H9 (cell line): Measurements from ENCODE around the gene ULK1. TPM values are rescaled to one million over a fixed set of nuclear protein-coding genes. Genes with fewer than 3 reads are reported as not detected.

ENCODE experiments used
- DNase-seq: peaks from one replicate; pipeline ENCODE4 v3.0.0-alpha.2; 2017
- H2AFZ ChIP-seq: one replicate; pipeline ENCODE4 v1.6.1; 2013; ENCODE audit warnings: mild to moderate bottlenecking, low read length, control low read depth, moderate library complexity
- H2AK5ac ChIP-seq: 2 replicates; pipeline ENCODE4 v1.6.1; 2013; ENCODE audit warnings: low read length, control low read depth, mixed read lengths; ENCODE audit not compliant: insufficient read length
- H2BK120ac ChIP-seq: one replicate; pipeline ENCODE4 v1.6.1; 2013; ENCODE audit warnings: low read depth, mild to moderate bottlenecking, low read length, control low read depth, inconsistent platforms; ENCODE audit not compliant: poor library complexity, severe bottlenecking
- H2BK12ac ChIP-seq: 2 replicates; pipeline ENCODE4 v1.6.1; 2013; ENCODE audit warnings: low read length, control low read depth, mixed read lengths, low read depth; ENCODE audit not compliant: insufficient read length
- H2BK15ac ChIP-seq: 2 replicates; pipeline ENCODE4 v1.6.1; 2013; ENCODE audit warnings: low read depth, low read length, control low read depth
- H2BK20ac ChIP-seq: one replicate; pipeline ENCODE4 v1.6.1; 2013; ENCODE audit warnings: low read depth, mild to moderate bottlenecking, low read length, control low read depth, inconsistent platforms; ENCODE audit not compliant: poor library complexity, severe bottlenecking
- H2BK5ac ChIP-seq: 2 replicates; pipeline ENCODE4 v1.6.1; 2013; ENCODE audit warnings: low read length, control low read depth, mixed read lengths; ENCODE audit not compliant: insufficient read length
- H3K14ac ChIP-seq: 2 replicates; pipeline ENCODE4 v1.6.1; 2013; ENCODE audit warnings: low read length, control low read depth; ENCODE audit not compliant: insufficient read depth
- H3K18ac ChIP-seq: 2 replicates; pipeline ENCODE4 v1.6.1; 2013; ENCODE audit warnings: low read depth, mild to moderate bottlenecking, mixed read lengths, low read length, control low read depth; ENCODE audit not compliant: insufficient read length
- H3K23ac ChIP-seq: 2 replicates; pipeline ENCODE4 v1.6.1; 2013; ENCODE audit warnings: low read length, control low read depth, mixed read lengths, low read depth; ENCODE audit not compliant: insufficient read length
- H3K23me2 ChIP-seq: 2 replicates; pipeline ENCODE4 v1.6.1; 2013; ENCODE audit warnings: low read depth, mild to moderate bottlenecking, mixed read lengths, low read length, control low read depth; ENCODE audit not compliant: insufficient read length, poor library complexity, severe bottlenecking
- H3K27ac ChIP-seq: 2 replicates; pipeline ENCODE4 v1.5.1; 2013; ENCODE audit warnings: low read length, control low read depth, mixed read lengths, low read depth; ENCODE audit not compliant: insufficient read length
- H3K27me3 ChIP-seq: 2 replicates; pipeline ENCODE4 v1.6.1; 2013; ENCODE audit warnings: low read length, control low read depth, inconsistent platforms; ENCODE audit not compliant: insufficient read depth
- H3K4ac ChIP-seq: 2 replicates; pipeline ENCODE4 v1.6.1; 2013; ENCODE audit warnings: low read depth, mild to moderate bottlenecking, control low read depth, inconsistent platforms, low read length, moderate library complexity
- H3K4me1 ChIP-seq: 2 replicates; pipeline ENCODE4 v1.6.1; 2013; ENCODE audit warnings: low read length, control low read depth, inconsistent platforms; ENCODE audit not compliant: insufficient read depth
- H3K4me2 ChIP-seq: 2 replicates; pipeline ENCODE4 v1.6.1; 2013; ENCODE audit warnings: low read length, control low read depth, mixed read lengths; ENCODE audit not compliant: insufficient read length, insufficient read depth
- H3K56ac ChIP-seq: 2 replicates; pipeline ENCODE4 v1.6.1; 2013; ENCODE audit warnings: low read depth, mild to moderate bottlenecking, mixed read lengths, low read length, control low read depth; ENCODE audit not compliant: insufficient read length
- H3K79me1 ChIP-seq: 2 replicates; pipeline ENCODE4 v1.6.1; 2013; ENCODE audit warnings: low read depth, mild to moderate bottlenecking, moderate library complexity, low read length, control low read depth, inconsistent platforms; ENCODE audit not compliant: insufficient read depth, poor library complexity, severe bottlenecking
- H3K79me2 ChIP-seq: 2 replicates; pipeline ENCODE4 v1.6.1; 2013; ENCODE audit warnings: low read length, control low read depth, inconsistent platforms; ENCODE audit not compliant: insufficient read depth
- H3K9ac ChIP-seq: 2 replicates; pipeline ENCODE4 v1.6.1; 2013; ENCODE audit warnings: low read length, control low read depth, mixed read lengths; ENCODE audit not compliant: insufficient read length; ENCODE audit errors: extremely low read depth
- H3K9me3 ChIP-seq: one replicate; pipeline ENCODE4 v1.6.1; 2013; ENCODE audit warnings: low read depth, low read length, inconsistent platforms; ENCODE audit not compliant: control insufficient read depth
- H3T11ph ChIP-seq: one replicate; pipeline ENCODE4 v1.6.1; 2013; ENCODE audit warnings: mild to moderate bottlenecking, low read length, control low read depth, inconsistent platforms
- H4K20me1 ChIP-seq: one replicate; pipeline ENCODE4 v1.6.1; 2013; ENCODE audit not compliant: control insufficient read depth, insufficient read length, insufficient read depth
- H4K5ac ChIP-seq: 2 replicates; pipeline ENCODE4 v1.6.1; 2013; ENCODE audit warnings: low read depth, mild to moderate bottlenecking, mixed read lengths, low read length, control low read depth; ENCODE audit not compliant: insufficient read length
- H4K8ac ChIP-seq: replicated peaks from 2 replicates; pipeline ENCODE4 v1.6.1; 2013; ENCODE audit warnings: low read length, control low read depth, mixed read lengths, low read depth; ENCODE audit not compliant: insufficient read length
- H4K91ac ChIP-seq: 2 replicates; pipeline ENCODE4 v1.6.1; 2013; ENCODE audit warnings: low read depth, mild to moderate bottlenecking, moderate library complexity, mixed read lengths, low read length, control low read depth; ENCODE audit not compliant: insufficient read length
- H3K27ac Mint-ChIP-seq, 3 experiments: 2 replicates in 2 of 3; 3 replicates in 1 of 3; pipeline ENCODE4 v1.8.0; 2020 to 2021; ENCODE audit warnings: mixed read lengths in 3 of 3, mild to moderate bottlenecking in 1 of 3, moderate library complexity in 1 of 3
- H3K27me3 Mint-ChIP-seq: 2 replicates; pipeline ENCODE4 v1.8.0; 2021; ENCODE audit warnings: low read depth, mild to moderate bottlenecking, moderate library complexity, mixed read lengths
- H3K36me3 Mint-ChIP-seq, 3 experiments: 2 replicates in 2 of 3; 3 replicates in 1 of 3; pipeline ENCODE4 v1.8.0; 2020 to 2021; ENCODE audit warnings: low read depth in 3 of 3, mixed read lengths in 3 of 3; ENCODE audit not compliant: insufficient read depth in 1 of 3
- H3K4me1 Mint-ChIP-seq, 2 experiments: 2 replicates each; pipeline ENCODE4 v1.8.0; 2020; ENCODE audit warnings: mixed read lengths in 2 of 2
- H3K4me3 Mint-ChIP-seq, 2 experiments: 2 replicates in 1 of 2; 3 replicates in 1 of 2; pipeline ENCODE4 v1.8.0; 2020 to 2021; ENCODE audit warnings: mild to moderate bottlenecking in 2 of 2, mixed read lengths in 2 of 2, moderate library complexity in 1 of 2
- H3K9me3 Mint-ChIP-seq, 2 experiments: 2 replicates in 1 of 2; 3 replicates in 1 of 2; pipeline ENCODE4 v1.8.0; 2020; ENCODE audit warnings: mild to moderate bottlenecking in 2 of 2, mixed read lengths in 2 of 2, moderate library complexity in 1 of 2
- WGBS: extraction: QIAGEN DNeasy Blood & Tissue Kit; methylation state at CpG from one replicate; pipeline ENCODE4 v1.1.7; 2013; ENCODE audit warnings: missing lambda C conversion rate, low lambda C conversion rate, mixed read lengths; ENCODE audit not compliant: insufficient read length; ENCODE audit errors: extremely low coverage; 5-methylcytosine and 5-hydroxymethylcytosine counted together
- total RNA-seq: library from RNA; stranded (reverse); gene quantifications from 2 replicates; pipeline ENCODE4 v1.2.1, GENCODE V29; 2021
- TF ChIP-seq, protein P1 (sequence below): fragments of 200-600 bp; sonication (generic); conservative IDR thresholded peaks from 3 replicates; pipeline ENCODE4 v1.8.0; 2021; ENCODE audit warnings: antibody characterized with exemption, mild to moderate bottlenecking

Gene ULK1
- total RNA-seq, 1 experiment from 2014 or later: 57.2 TPM

DNA sequence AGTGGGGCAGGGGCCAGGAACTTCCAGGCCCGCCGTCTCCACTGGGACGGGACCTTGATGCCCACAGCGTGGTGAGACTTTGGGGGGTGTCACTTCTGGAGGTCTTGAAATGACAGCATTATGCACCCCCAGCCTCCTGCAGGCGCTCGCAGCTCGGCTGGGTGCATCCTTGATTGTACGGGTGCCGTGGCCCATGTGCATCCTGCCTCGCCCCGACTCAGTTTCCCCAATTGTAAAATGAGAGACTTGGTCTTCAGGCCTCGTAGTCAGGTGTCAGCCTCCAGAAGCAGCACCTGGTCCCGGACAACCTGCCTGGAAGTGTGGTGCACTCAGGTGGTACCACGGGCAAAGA is 25.7 kb downstream of the ULK1 start:
- TF ChIP-seq, protein P1, sequence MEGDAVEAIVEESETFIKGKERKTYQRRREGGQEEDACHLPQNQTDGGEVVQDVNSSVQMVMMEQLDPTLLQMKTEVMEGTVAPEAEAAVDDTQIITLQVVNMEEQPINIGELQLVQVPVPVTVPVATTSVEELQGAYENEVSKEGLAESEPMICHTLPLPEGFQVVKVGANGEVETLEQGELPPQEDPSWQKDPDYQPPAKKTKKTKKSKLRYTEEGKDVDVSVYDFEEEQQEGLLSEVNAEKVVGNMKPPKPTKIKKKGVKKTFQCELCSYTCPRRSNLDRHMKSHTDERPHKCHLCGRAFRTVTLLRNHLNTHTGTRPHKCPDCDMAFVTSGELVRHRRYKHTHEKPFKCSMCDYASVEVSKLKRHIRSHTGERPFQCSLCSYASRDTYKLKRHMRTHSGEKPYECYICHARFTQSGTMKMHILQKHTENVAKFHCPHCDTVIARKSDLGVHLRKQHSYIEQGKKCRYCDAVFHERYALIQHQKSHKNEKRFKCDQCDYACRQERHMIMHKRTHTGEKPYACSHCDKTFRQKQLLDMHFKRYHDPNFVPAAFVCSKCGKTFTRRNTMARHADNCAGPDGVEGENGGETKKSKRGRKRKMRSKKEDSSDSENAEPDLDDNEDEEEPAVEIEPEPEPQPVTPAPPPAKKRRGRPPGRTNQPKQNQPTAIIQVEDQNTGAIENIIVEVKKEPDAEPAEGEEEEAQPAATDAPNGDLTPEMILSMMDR: no peak
- H3K23ac ChIP-seq: no peak overlapping the region
- H3K27me3 ChIP-seq: no peaks in the 10 kb centered on the region
- H4K5ac ChIP-seq: no peak overlapping the region
- no peaks in the 10 kb centered on the region for H3K79me1 ChIP-seq
- H4K20me1 ChIP-seq: peaks cover under 1% of the 10 kb centered on the region
- H2BK12ac ChIP-seq: no peak overlapping the region
- H2AFZ ChIP-seq: no peak overlapping the region
- no peak overlapping the region for H3K56ac ChIP-seq
- WGBS: no CpG with 5 or more reads among the region's 14 CpGs
- H3K4me1 ChIP-seq: no peaks in the 10 kb centered on the region
- H3K79me2 ChIP-seq: no peaks in the 10 kb centered on the region
- H3K14ac ChIP-seq: no peak overlapping the region
- Mint-ChIP-seq H3K27ac (no peak overlapping the region; a peak in 1 of 7 replicates), H3K9me3 (no peaks in the 10 kb centered on the region; a peak in 1 of 5 replicates), H3K4me1 (no peaks in the 10 kb centered on the region), H3K36me3 (peaks cover 6 to 40% (median 29%) of the 10 kb centered on the region in 3 experiments), H3K27me3 (no peaks in the 10 kb centered on the region), H3K4me3 (no peak overlapping the region)
- H4K8ac ChIP-seq: no peak overlapping the region
- H3K23me2 ChIP-seq: no peaks in the 10 kb centered on the region
- no peak for DNase-seq
- H4K91ac ChIP-seq: no peak overlapping the region
- H3T11ph ChIP-seq: no peak overlapping the region
- H3K4me2 ChIP-seq: no peak overlapping the region
- no peak overlapping the region for H3K4ac ChIP-seq
- H3K9me3 ChIP-seq: no peaks in the 10 kb centered on the region
- H2BK120ac ChIP-seq: no peak overlapping the region
- H3K9ac ChIP-seq: no peak overlapping the region
- H2AK5ac ChIP-seq: no peak overlapping the region
- no peak overlapping the region for H2BK15ac ChIP-seq
- H3K27ac ChIP-seq: no peak overlapping the region
- no peak overlapping the region for H2BK20ac ChIP-seq
- H2BK5ac ChIP-seq: no peak overlapping the region
- H3K18ac ChIP-seq: no peak overlapping the region
